SK-N-SH (cell line): ENCODE data around the gene BORA.

Experiments used
- EP300 ChIP-seq, 2 experiments: IDR thresholded peaks; 2 replicates each; pipeline versions ENCODE4 v1.4.0 to v1.6.1; 2012; ENCODE audit warnings: borderline replicate concordance in 1 of 2, low read depth in 1 of 2, low read length in 1 of 2
- MEF2A ChIP-seq: IDR thresholded peaks from 2 replicates; pipeline ENCODE4 v1.4.0; 2012; ENCODE audit warnings: low read depth, borderline replicate concordance
- NRF1 ChIP-seq: IDR thresholded peaks from 2 replicates; pipeline ENCODE4 v1.6.1; 2012; ENCODE audit warnings: low read depth, mild to moderate bottlenecking, low read length
- POLR2AphosphoS5 ChIP-seq: IDR thresholded peaks from 2 replicates; pipeline ENCODE4 v1.6.1; 2012; ENCODE audit warnings: low read depth, low read length
- TCF12 ChIP-seq: IDR thresholded peaks from 2 replicates; pipeline ENCODE4 v1.4.0; 2012
- TF ChIP-seq, protein P1 (sequence below): IDR thresholded peaks from 2 replicates; pipeline ENCODE4 v1.4.0; 2012; ENCODE audit warnings: low read depth
- TF ChIP-seq, protein P2 (sequence below): fragments of 200-600 bp; sonication (generic); IDR thresholded peaks from 2 replicates; pipeline ENCODE4 v1.6.1; 2017; ENCODE audit warnings: antibody characterized with exemption, mild to moderate bottlenecking, moderate library complexity
- TF ChIP-seq, protein P3 (sequence below): IDR thresholded peaks from 2 replicates; pipeline ENCODE4; 2012
- TF ChIP-seq, protein P4 (sequence below): fragments of 150-350 bp; IDR thresholded peaks from 2 replicates; pipeline ENCODE4 v1.6.1; 2016; ENCODE audit warnings: mild to moderate bottlenecking, low read depth, low read length

DNA sequence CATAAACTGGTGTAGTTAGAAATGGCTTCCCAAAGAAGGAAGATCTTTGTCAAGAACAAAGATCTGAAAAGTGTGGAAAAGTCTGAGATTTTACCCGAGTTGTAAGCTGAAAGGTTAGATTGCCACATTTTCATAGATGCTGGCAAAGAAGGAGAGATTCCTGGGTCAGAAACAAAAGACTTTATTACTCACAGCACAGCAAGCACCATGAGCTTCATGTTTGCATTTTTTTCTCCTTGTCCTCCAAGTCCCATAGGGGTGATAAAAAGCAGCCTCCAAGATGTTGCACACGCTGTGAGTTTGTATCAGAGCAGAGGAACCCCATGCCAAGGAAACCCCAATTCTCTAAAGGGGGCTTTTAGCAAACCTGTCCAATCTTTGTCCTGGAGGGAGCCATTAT lies 29.6 kb upstream of the BORA start:
- TF ChIP-seq, protein P1, sequence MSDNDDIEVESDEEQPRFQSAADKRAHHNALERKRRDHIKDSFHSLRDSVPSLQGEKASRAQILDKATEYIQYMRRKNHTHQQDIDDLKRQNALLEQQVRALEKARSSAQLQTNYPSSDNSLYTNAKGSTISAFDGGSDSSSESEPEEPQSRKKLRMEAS = no peak
- TF ChIP-seq EP300 (IDR thresholded peaks at IDR 0.05; ENCODE audit: borderline replicate concordance in 1 of 2, low read depth in 1 of 2, low read length in 1 of 2) = no peak
- TF ChIP-seq, protein P2, sequence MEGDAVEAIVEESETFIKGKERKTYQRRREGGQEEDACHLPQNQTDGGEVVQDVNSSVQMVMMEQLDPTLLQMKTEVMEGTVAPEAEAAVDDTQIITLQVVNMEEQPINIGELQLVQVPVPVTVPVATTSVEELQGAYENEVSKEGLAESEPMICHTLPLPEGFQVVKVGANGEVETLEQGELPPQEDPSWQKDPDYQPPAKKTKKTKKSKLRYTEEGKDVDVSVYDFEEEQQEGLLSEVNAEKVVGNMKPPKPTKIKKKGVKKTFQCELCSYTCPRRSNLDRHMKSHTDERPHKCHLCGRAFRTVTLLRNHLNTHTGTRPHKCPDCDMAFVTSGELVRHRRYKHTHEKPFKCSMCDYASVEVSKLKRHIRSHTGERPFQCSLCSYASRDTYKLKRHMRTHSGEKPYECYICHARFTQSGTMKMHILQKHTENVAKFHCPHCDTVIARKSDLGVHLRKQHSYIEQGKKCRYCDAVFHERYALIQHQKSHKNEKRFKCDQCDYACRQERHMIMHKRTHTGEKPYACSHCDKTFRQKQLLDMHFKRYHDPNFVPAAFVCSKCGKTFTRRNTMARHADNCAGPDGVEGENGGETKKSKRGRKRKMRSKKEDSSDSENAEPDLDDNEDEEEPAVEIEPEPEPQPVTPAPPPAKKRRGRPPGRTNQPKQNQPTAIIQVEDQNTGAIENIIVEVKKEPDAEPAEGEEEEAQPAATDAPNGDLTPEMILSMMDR = no peak
- TF ChIP-seq POLR2AphosphoS5 = no peak
- no peak for TF ChIP-seq TCF12
- TF ChIP-seq, protein P3, sequence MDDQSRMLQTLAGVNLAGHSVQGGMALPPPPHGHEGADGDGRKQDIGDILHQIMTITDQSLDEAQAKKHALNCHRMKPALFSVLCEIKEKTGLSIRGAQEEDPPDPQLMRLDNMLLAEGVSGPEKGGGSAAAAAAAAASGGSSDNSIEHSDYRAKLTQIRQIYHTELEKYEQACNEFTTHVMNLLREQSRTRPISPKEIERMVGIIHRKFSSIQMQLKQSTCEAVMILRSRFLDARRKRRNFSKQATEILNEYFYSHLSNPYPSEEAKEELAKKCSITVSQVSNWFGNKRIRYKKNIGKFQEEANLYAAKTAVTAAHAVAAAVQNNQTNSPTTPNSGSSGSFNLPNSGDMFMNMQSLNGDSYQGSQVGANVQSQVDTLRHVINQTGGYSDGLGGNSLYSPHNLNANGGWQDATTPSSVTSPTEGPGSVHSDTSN = no peak
- TF ChIP-seq NRF1 = no peak
- TF ChIP-seq MEF2A = no peak
- TF ChIP-seq, protein P4, sequence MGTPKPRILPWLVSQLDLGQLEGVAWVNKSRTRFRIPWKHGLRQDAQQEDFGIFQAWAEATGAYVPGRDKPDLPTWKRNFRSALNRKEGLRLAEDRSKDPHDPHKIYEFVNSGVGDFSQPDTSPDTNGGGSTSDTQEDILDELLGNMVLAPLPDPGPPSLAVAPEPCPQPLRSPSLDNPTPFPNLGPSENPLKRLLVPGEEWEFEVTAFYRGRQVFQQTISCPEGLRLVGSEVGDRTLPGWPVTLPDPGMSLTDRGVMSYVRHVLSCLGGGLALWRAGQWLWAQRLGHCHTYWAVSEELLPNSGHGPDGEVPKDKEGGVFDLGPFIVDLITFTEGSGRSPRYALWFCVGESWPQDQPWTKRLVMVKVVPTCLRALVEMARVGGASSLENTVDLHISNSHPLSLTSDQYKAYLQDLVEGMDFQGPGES = no peak
